GM18507 (cell line): Measurements from ENCODE around the gene NPW.

Source experiments
- DNase-seq: peaks from one replicate; pipeline ENCODE4 v3.0.0; 2011; ENCODE audit warnings: low read depth; ENCODE audit not compliant: insufficient read length; ENCODE audit errors: extremely low spot score
- FAIRE-seq: peaks from 2 replicates; lab custom pipeline; 2011; peaks lifted over from hg19 to GRCh38; lab: Jason Lieb, UNC

The NPW gene

GRCh38 chr16:2062801-2063200 lies 43.2 kb downstream of the NPW start:
- DNase-seq (no peak), FAIRE-seq (no peak)

GRCh38 chr16:2063861-2064260 lies 44.3 kb downstream of the NPW start:
- FAIRE-seq (no peak), DNase-seq (no peak)

- no peak for FAIRE-seq
Observed at GRCh38 chr16:2064368-2064945, 44.9 kb downstream of the NPW start.

GRCh38 chr16:2066139-2066538 lies 46.6 kb downstream of the NPW start:
- FAIRE-seq (no peak), DNase-seq (no peak)

More at GRCh38 chr16:2064368-2064945, 44.9 kb downstream of the NPW start:
- no peak for DNase-seq
